HG03039 (cell line): ENCODE data around the gene NOL4L.

ENCODE experiments used
- ATAC-seq: cut with Tn5 transposase; IDR thresholded peaks from one replicate; pipeline ENCODE4 v1.9.1; 2021; ENCODE audit warnings: mild to moderate bottlenecking, moderate library complexity; ENCODE audit not compliant: unreplicated experiment

NOL4L gene, protein sequence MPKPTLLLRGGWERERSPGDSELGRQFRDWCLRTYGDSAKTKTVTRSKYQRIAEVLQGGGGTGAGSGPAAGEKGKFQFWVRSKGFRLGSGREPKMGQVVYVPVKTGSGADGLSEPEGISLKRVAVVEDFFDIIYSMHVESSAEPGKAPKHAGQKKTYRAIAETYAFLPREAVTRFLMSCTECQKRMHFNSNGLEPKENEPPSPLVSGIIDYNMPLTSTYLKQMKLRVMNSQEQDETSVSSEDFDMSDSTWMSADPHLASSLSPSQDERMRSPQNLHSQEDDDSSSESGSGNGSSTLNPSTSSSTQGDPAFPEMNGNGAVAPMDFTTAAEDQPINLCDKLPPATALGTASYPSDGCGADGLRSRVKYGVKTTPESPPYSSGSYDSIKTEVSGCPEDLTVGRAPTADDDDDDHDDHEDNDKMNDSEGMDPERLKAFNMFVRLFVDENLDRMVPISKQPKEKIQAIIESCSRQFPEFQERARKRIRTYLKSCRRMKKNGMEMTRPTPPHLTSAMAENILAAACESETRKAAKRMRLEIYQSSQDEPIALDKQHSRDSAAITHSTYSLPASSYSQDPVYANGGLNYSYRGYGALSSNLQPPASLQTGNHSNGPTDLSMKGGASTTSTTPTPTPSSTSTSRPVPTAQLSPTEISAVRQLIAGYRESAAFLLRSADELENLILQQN

DNA sequence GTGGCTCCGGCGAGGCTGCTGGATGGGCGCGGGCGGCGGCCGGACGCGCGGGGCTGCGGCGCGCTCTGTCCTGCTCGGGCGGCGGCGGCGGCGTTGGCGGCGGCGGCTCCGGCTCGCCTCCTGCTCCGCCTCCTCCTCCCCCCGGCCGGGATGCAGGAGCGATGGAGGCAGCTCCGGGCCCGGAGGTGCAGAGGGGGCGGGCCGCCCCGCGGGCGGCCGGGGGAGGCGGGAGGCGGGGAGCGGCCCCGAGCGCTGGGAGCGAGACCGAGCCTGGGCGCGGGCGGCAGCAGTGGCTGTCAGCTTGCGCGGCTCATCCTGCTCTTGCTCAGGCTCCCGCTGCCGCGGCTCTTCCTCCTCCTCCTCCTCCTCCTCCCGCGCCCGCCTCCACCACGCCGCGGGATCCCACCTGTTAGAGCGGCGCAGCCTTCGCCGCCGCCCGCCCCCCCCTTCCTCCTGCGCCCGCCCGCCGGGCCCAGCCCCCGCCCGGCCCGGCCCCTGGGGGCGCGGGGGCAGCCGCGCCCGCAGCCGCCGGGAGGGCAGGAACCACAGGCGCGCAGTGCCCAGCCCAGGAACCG is at the start of gene NOL4L:
Gene NOL4L, minus strand, starts transcription at position 323 of the 575 bp plus-strand sequence. CDS start 443 bp downstream, outside the sequence.
- no peak for ATAC-seq

DNA sequence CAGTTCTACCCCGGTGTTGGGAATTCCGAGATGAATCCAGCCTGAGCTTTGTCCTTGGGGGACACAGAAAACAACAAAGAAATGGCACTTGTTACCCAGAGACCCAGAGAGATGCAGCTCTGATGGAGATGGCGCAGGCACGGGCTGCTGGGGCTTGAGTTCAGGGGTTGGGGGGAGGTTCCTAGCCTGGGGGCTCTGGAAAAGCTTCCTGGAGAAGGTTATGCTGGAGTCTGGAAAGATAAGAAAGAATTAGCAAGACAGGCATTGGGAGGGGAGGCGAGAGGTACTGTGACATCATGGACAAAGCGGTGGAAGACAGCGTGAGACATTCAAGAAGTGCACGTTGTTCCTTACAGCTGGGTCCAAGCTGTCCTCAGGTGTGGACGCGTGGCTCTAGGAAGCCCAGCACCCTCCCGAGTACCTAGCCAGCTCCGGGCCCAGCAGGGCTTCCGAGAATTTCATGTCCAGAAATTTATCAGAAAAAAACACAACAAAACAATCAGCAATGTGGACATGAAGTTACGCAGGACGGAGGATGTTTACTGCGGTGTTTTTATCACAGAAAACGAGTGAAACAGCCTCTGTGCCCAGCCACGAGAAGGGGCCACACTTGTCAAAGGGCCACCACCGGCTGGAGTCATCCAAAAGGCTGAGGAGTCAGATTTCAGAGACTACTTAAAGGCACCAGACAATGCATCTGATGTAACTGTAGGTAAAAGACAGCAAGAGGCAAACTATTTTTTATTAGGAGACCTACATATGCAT is 49.1 kb upstream of the NOL4L start:
- no peak for ATAC-seq

DNA sequence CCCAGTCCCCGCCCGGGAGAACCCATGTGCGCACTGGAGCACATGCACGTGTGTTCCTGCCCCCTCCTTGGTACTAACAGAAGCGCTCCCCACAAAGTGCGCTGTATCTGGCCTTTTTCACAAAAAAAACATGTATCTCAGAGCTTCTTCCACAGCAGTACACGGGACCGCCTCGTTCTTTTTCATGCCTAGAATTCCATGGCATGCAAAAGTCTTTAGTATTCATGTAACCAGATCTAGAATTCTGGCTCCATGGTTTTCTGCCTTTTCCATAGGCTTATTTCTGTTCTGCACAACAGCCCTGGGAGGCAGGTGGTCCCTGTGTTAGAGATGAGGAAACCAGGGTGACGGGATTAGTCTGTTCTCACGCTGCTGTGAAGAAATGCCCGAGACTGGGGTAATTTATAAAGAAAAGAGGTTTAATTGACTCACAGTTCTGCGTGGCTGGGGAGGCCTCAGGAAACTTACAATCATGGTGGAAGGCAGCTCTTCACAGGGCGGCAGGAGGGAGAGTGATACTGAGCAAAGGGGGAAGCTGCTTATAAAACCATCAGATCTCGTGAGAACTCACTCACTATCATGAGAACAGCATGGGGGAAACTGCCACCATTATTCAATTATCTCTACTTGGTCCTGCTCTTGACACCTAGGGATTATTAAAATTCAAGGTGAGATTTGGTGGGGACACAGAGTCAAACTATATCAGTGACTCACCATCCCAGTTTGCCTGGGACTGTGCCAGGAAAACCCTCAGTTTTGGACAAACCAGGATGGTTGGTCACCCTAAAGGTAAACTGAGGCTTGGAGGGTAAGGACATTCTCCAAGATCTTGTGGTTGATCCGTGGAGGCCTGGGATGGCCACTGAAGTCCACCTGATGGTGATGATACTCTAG is 47.6 kb upstream of the NOL4L start:
- no peak for ATAC-seq

DNA sequence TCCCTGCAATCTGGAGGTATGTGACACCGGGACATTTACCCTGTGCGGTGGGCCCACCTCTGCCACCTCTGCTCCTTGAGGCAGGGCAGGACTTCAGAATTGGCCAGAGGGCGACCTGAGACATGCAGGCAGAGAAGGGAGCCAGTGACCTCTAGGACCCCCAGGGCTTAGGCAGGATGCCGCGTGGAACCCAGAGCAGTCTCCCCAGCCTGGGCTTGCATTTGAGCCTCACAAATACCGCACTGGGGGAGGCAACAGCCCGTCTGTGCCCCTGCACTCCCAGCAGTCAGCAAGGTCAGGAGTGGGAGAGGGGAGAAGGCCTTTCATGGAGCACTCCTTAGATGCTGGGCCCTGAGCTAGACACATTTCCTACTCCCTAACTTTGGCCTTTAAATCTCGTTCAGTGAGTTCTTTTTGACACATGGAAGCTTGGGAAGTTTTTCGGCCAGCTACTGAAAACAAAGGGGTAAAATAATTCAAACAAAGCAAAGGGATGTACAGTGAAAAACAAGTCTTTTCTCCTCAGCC is 46.9 kb upstream of the NOL4L start:
- no peak for ATAC-seq

DNA sequence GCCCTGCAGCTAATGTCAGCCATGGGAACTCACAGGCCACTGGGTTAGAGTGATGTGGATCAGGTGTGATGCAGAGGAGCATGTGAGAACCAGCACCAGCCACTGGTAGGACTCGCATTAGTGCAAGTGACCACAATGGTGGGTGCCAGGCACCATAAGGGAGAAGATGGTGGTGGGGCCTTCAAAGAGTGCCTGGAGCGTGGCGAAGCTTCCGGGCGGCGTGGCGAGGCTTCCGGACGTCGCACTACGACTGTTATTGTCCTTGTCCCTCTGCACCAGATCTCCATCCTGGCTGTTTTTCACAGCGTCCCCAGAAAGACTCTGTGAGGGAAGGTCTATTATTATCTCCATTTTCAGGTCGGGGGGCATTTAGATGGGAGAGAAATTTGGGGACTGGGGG is 44.7 kb upstream of the NOL4L start:
- no peak for ATAC-seq

DNA sequence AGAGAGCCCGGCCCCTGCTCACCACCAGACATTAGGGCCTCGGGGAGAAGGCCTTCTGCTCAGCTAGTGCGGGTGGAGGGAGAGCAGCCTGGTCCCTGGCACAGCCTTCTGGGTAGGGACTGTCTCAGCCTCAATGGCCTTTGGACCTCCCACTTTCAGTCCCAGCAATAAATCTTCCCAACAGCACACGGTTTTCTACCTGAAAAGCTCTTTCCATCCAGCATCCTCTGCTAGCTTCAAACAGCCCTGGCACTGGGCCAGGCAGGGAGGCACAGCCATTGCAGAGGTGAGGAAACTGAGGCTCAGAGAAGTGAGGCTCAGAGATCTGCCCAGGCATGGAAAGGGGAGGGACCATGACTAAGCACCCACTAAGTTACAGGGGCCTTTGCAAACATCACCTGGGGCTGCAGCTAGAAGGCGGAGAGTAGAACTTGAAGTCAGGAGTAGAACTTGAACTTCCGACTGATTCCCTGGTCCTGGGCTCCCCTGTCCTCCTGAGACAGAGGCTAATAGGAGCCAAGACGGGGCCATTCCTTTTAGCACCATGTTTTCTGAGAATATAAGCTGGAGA is 43.9 kb upstream of the NOL4L start:
- ATAC-seq = no peak

DNA sequence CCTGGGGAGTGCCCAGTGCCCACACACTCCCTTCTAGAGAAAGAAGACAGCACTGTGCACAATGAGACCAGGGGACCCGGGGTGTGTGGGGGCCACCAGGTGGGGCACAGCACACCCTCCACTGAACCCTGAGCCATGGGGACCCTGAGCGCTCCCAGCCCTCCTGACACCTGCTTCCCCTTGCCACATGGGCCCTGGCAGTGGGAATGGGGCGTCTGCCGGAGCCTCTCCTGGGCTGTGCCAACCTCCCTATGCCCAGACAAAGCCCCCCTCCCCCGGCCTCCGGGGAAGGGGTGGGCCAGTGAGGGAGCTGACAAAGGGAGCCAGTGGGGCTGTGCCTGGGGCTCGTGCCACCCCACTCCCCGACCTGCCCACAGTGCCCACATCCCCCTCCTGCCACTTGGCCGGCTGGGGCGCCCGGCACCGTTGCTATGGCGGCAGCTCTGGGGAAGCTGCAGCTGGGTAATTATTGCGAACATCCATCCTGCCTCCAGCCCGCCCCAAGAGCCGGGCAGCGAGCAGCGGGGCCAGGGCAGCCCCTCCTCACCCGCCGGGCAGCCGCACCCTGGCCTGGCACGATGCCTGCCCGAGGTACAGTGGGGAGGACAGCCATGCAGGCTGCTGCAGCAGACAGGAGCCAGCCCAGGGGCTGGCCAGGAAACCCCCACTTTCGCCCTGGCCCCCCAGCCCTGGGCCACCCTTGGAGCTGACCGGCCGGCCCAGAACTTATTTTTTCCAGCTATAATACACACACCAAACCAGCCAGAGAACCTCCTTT is 41.9 kb upstream of the NOL4L start:
- ATAC-seq = no peak

DNA sequence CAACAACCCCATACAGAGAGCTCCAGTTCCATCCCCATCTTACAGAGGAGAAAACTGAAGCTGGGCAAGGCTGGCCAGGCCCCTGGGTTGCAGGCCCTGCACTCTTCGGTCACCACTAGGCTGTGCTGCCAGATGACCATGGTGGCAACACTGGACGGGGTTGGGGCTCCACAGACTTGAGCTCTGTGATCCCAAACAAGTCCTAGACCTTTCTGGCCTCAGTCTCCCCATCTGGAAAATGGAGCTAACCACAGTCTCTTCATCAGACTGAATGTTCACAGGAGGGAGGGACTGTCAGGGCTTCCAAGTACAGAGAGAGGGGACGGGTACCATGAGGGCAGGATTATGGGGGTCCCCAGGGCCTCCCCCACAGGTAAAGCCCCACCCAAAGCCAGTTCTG is 41.3 kb upstream of the NOL4L start:
- ATAC-seq = no peak

DNA sequence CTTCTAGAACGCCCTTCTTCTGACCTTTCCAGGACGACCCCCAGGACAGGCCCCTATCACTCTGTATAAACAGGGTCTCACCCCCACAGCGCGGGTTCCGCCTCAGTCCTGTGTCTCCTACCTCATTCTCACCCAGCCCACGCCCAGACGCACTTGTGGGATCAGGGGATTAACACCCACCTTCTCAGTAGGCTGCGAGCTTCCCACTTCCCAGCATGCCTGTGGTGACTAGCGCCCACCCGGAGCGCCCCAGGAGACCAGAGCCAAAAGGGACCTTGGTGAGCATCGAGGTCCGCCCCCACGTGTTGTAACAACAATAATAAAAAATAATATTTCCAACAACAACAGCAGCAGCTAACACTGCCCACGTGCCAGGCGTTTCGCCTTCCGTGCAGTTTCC is 40.9 kb upstream of the NOL4L start:
- no peak for ATAC-seq

DNA sequence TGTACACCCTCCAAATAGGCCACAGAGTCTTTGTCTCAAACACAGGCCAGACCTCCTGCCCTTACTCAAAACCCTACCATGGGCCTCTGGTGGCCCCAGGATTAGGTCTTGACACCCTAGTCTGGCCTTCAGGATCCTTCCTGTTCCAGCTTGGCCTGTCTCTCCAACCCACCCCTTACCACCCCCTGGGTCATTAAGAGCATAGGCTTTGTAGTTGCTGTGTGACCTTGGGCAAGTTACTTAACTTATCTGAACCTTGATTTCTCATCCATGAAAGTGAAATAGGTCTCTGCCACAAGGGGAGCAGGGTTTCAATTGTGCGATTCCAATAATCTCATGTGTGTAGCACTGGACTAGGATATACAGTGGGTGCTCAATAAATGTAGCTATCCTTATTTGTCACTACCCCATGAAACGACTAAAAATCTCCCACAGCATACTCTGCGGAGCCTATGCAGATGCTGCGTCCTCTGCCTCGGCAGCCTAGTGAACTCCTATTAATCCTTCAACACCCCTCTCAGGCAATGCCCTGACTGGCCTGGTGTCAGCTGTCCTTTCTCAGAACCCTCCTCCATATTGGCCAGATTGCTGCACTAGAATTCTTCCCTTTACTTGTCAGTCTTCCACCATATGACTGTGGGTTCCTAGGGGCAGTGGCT is 39.7 kb upstream of the NOL4L start:
- no peak for ATAC-seq

DNA sequence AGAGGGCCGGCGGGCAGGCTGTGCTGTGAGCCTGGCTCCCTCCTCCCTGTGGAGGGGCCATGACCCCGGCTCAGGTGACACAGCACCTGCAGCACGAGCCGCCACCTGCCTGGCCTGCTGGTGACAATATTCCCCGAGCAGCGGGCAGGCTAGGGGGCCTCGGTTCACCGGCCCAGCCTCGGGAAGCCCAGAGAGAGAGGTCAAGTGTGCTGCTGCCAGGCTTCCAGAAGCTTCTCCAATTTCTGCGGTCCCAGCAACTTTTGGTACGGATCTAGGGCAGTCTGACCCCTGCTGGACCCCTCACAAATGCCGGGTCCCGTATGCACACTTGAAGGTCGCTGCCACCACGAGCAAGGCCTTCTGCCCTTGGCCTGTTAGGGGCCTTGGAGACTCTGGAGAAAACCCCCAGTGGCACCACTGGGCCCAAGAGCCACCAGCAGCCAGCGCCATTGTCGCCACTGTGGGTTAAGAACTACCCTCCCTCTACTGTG is 38.6 kb upstream of the NOL4L start:
- no peak for ATAC-seq

DNA sequence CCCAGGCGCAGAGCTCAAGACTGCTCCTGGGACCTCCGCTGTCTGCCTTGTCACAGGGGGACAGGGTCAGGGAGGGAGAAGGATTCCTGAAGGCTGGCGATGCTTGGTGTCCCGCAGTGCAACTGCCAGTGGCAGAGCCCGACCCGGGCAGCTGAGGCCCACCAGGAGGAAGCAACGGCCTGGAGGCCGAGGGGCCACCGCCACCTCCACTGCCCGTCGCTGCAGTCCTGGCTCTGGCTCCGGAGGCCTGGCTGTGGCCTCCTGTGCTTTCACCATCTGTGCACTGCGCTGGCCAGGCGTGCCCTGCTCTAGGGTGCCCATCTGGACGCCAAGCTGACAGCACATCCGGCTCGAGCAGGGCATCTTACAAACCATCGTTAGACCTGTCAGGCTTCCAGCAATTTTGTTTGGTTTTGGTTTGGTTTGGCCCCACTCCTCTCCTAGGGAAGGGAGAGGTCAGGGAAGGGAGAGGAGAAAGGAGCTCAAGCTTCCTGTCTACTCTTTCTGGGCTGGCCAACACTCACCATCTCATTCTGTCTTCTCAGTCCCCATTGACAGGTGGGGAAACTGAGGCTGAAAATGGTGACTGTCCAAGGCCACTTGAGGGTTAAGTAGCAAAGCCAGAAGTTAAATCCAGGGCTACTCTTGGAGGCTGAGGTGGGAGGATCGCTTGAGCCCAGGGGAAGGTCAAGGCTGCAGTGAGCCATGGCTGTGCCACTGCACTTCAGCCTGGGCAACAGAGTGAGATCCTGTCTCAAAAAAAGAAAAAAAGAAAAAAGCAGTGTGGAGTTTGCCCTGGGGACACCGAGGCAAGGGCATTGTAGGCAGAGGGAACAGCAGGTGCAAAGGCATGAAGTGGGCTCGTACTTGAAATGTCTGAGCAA is 37.7 kb upstream of the NOL4L start:
- ATAC-seq = no peak

DNA sequence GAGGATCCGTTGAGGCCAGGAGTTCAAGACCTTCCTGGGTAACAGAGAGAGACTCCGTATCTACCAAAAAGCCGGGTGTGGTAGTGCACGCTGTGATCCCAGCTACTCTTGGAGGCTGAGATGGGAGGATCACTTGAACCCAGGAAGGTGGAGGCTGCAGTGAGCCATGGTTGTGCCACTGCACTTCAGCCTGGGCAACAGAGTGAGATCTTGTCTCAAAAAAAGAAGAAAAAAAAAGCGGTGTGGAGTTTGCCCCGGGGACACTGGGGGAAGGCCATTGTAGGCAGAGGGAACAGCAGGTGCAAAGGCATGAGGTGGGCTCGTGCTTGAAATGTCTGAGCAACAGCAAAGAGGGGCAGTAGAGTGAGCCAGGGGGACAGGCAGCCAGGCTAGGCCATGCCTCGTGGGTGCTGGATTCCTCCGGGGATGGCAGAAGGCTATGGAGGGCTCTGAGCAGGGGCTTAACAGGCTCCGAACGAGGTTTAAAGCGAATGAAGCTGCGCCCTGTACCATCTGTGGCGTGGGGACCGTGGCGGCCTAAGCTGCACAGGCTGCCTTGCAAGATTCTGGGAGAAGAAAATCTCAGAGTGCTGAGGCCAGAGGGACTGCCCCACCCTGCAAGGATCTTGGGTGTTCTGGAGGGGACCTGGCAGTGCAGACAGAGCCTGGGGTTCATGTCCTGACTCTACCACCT is 36.9 kb upstream of the NOL4L start:
- no peak for ATAC-seq

DNA sequence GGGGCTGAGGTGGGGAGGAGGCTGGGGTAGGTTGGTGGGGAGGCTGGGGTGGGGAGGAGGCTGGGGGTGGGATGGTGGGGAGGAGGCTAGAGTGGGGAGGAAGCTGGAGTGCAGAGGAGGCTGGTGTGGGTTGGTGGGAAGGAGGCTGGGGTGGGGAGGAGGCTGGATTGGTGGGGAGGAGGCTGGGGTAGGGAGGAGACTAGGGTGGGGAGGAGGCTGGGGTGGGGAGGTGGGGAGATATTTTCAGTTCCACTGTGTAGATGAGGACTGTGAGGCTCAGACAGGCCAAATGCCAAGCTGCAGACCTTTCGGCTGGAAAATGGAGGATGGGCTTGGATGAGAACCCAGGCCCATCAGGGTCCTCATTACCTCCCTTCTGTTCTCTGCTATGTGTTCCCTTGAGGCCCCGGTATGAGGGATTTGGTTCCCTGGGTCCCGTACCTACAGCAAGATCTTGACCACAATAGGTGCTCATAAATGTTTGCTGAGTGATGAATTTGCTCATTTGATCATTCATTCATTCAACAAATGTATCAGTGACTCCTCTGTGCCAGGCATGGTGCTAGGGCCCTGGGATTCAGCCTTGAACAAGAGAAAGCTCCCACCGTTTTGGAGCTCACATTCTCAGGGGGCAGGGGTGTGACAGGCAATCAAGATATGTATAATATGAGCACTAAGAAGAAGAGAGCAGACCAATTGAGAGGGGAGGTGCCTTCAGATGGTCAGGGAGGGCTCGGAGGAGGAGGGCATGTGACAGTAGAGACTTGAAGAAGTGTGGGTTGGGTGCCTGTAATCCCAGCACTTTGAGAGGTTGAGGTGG is 36.1 kb upstream of the NOL4L start:
- no peak for ATAC-seq

DNA sequence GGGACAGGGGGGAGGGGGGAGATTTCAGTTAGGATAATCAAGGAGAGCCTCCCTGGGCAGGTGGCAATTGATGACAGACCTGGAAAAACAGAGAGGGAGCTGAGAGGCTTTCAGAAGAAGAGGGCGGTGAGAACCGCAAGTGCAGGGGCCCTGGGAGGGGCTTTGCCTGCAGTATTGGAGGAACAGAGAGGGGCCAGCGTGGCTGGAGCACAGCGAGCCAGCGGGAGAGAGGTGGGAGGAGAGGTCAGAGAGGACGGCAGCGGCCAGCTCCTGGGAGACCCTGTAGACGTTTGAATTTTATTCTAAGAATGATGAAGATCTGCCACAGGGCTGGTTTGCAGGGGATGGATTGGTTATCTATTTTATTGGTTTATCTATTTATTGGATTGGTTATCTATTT is 34.5 kb upstream of the NOL4L start:
- no peak for ATAC-seq

DNA sequence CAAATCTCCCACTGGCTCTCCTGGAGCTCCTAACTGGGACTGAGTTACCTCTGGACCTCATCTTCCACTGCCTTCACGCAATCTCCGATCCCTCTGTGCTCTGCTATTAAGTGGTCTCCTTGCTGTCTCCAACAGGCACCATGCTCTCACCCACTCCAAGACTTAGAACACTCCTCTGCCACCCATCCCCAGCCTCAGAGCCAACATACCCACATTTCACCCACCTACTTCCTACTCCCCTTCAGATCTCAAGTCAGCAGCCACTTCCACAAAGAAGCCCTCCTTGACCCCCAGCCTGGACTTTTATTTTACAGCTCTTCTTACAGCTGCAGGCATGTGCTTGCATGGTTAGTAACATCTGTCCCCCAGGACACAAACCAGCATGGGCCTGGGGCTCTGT is 29.6 kb upstream of the NOL4L start:
- ATAC-seq = no peak
